HepG2 (cell line): ENCODE results near the gene ZNF451. TPM values are rescaled to one million over a fixed set of nuclear protein-coding genes. Genes with fewer than 3 reads are reported as not detected.

ENCODE experiments used
- ATAC-seq: fragments of 200-7000 bp; cut with Tn5 transposase; 3 replicates; pipeline ENCODE4 v1.9.1; 2020; ENCODE audit warnings: mild to moderate bottlenecking, moderate library complexity
- BruUV-seq: library from RNA; stranded (reverse); fragments of 400-500 nt; replicated peaks from 2 replicates; lab custom pipeline; 2021; lab: Mats Ljungman, UMichigan
- CTCF ChIA-PET: fragments of 300-600 bp; formaldehyde crosslinking; extraction: SDS; loops from one replicate; lab custom pipeline; 2021; ENCODE audit warnings: low total read pairs, inconsistent platforms, low intra/inter-chr PET ratio; lab: Yijun Ruan, JAX
- POLR2A ChIA-PET: fragments of 350-600 bp; sonication (Branson Sonifier 250); formaldehyde crosslinking; loops from one replicate; lab custom pipeline; 2020; ENCODE audit warnings: antibody characterized with exemption, inconsistent platforms; lab: Yijun Ruan, JAX
- DNase-seq: peaks from one replicate; pipeline ENCODE4 v3.0.0-alpha.2; 2015; ENCODE audit warnings: low spot score
- FAIRE-seq: peaks from 3 replicates; lab custom pipeline; 2011; peaks lifted over from hg19 to GRCh38; lab: Jason Lieb, UNC
- H2AFZ ChIP-seq: one replicate; pipeline ENCODE4 v1.6.1; 2011; ENCODE audit warnings: low read length, inconsistent platforms
- H3K27ac ChIP-seq: fragments of 300-600 bp; 3 replicates; pipeline ENCODE4 v1.8.0; 2011; ENCODE audit warnings: mixed run types, mild to moderate bottlenecking, mixed read lengths, low read length, inconsistent platforms; ENCODE audit not compliant: insufficient read depth; ENCODE audit errors: extremely low read length
- H3K27me3 ChIP-seq, 2 experiments: fragments of 200-600 bp in 1 of 2; 2 replicates in 1 of 2; 3 replicates in 1 of 2; pipeline versions ENCODE4 v1.6.0 to v1.8.0; 2011; ENCODE audit warnings: low read length in 2 of 2, mild to moderate bottlenecking in 2 of 2, moderate library complexity in 2 of 2, inconsistent platforms in 1 of 2; ENCODE audit not compliant: insufficient read depth in 2 of 2, control insufficient read depth in 1 of 2
- H3K36me3 ChIP-seq, 2 experiments: fragments of 200-600 bp in 1 of 2; replicated peaks in 1 of 2; 2 replicates in 1 of 2; 3 replicates in 1 of 2; pipeline versions ENCODE4 v1.5.1 to v1.8.0; 2011; ENCODE audit warnings: low read length in 2 of 2, inconsistent platforms in 1 of 2; ENCODE audit not compliant: insufficient read depth in 2 of 2, control insufficient read depth in 1 of 2
- H3K4me1 ChIP-seq: 2 replicates; pipeline ENCODE4 v1.5.1; 2012; ENCODE audit warnings: low read length, inconsistent platforms; ENCODE audit not compliant: insufficient read depth
- H3K4me2 ChIP-seq: 2 replicates; pipeline ENCODE4 v1.6.0; 2011; ENCODE audit warnings: low read depth, low read length, inconsistent platforms
- H3K4me3 ChIP-seq, 3 experiments: fragments of 200-600 bp in 1 of 3; sonication (generic), shearing (Covaris generic) in 1 of 3; replicated peaks in 1 of 3; 2 replicates each; pipeline ENCODE4 v1.5.1; 2011 to 2016; ENCODE audit warnings: low read length in 3 of 3, inconsistent platforms in 2 of 3, low read depth in 2 of 3, mild to moderate bottlenecking in 2 of 3, control low read depth in 1 of 3, mixed read lengths in 1 of 3; ENCODE audit not compliant: insufficient read depth in 1 of 3
- H3K79me2 ChIP-seq: one replicate; pipeline ENCODE4 v1.6.1; 2011; ENCODE audit warnings: low read length, inconsistent platforms; ENCODE audit not compliant: insufficient read depth
- H3K9ac ChIP-seq: 2 replicates; pipeline ENCODE4 v1.6.0; 2011; ENCODE audit warnings: mild to moderate bottlenecking, low read depth, low read length, inconsistent platforms; ENCODE audit not compliant: insufficient read depth
- H3K9me3 ChIP-seq: 2 replicates; pipeline ENCODE4 v1.5.1; 2012; ENCODE audit warnings: mild to moderate bottlenecking, low read length
- H4K20me1 ChIP-seq: 2 replicates; pipeline ENCODE4 v1.6.0; 2011; ENCODE audit warnings: inconsistent platforms, mild to moderate bottlenecking, low read length, moderate library complexity; ENCODE audit not compliant: insufficient read depth
- FOXK1 ChIP-seq: sonication (generic); formaldehyde crosslinking; IDR thresholded peaks from 2 replicates; pipeline ENCODE4 v1.4.0; 2020; ENCODE audit warnings: low read depth, missing genetic modification reagents, borderline replicate concordance
- GABPA ChIP-seq, 2 experiments: IDR thresholded peaks; 2 replicates each; pipeline ENCODE4 v1.6.1; 2011 to 2016; ENCODE audit warnings: low read depth in 2 of 2, low read length in 1 of 2, missing biosample characterization in 1 of 2, missing genetic modification characterization in 1 of 2
- HMG20A ChIP-seq: IDR thresholded peaks from 2 replicates; pipeline ENCODE4 v1.6.1; 2016; ENCODE audit warnings: borderline replicate concordance
- HOXD1 ChIP-seq: sonication (generic); formaldehyde crosslinking; IDR thresholded peaks from 2 replicates; pipeline ENCODE4 v1.5.0; 2020; ENCODE audit warnings: missing genetic modification reagents
- MED1 ChIP-seq: sonication (generic); formaldehyde crosslinking; IDR thresholded peaks from 2 replicates; pipeline ENCODE4 v1.4.0; 2020; ENCODE audit warnings: missing genetic modification reagents
- SETDB1 ChIP-seq: sonication (generic); formaldehyde crosslinking; IDR thresholded peaks from 2 replicates; pipeline ENCODE4 v1.5.1; 2020; ENCODE audit warnings: missing genetic modification reagents, mild to moderate bottlenecking, borderline replicate concordance
- ZNF432 ChIP-seq: sonication (generic); formaldehyde crosslinking; IDR thresholded peaks from 2 replicates; pipeline ENCODE4 v1.5.0; 2020; ENCODE audit warnings: missing genetic modification reagents, mild to moderate bottlenecking, borderline replicate concordance
- in situ Hi-C: cut with HindIII; loops from 2 replicates; pipeline ENCODE4 v1.10.0; 2017; ENCODE audit warnings: low pct_unique_long_range_greater_than_20kb; ENCODE audit not compliant: extremely low pct_ligation_motif_present
- intact Hi-C: fragments of 100-400 bp; cut with micrococcal nuclease; formaldehyde crosslinking; loops from one replicate; pipeline ENCODE4 v1.10.0; 2022; ENCODE audit not compliant: unreplicated experiment
- polyA plus RNA-seq, 8 experiments: library from polyadenylated mRNA; depleted of rRNA in 3 of 8; stranded (reverse) in 7 of 8; unstranded in 1 of 8; fragments of >200 nt; fragmentation: Illumina TruSeq in 4 of 8; extraction: Trizol in 4 of 8; gene quantifications; 2 replicates each; pipeline versions ENCODE4 v1.2.1 to v1.2.3, GENCODE V29; 2011 to 2016; ENCODE audit warnings: low read depth in 4 of 8, missing spikeins in 1 of 8, mixed read lengths in 1 of 8; ENCODE audit not compliant: insufficient read depth in 1 of 8
- total RNA-seq, 5 experiments: library from RNA; depleted of rRNA; stranded (reverse); fragments of >200 nt; fragmentation: Illumina TruSeq; extraction: Trizol; gene quantifications; 2 replicates each; pipeline ENCODE4 v1.2.3, GENCODE V29; 2016; ENCODE audit warnings: low read depth in 1 of 5
- TF ChIP-seq, protein P1 (sequence below): IDR thresholded peaks from 2 replicates; pipeline ENCODE4 v1.6.1; 2018; ENCODE audit warnings: missing genetic modification reagents
- TF ChIP-seq, protein P2 (sequence below): sonication (generic); formaldehyde crosslinking; IDR thresholded peaks from 2 replicates; pipeline ENCODE4 v1.4.0; 2020; ENCODE audit warnings: missing genetic modification reagents, borderline replicate concordance
- TF ChIP-seq, protein P3 (sequence below): sonication (generic); formaldehyde crosslinking; IDR thresholded peaks from 2 replicates; pipeline ENCODE4 v1.4.0; 2020; ENCODE audit warnings: mild to moderate bottlenecking, missing genetic modification reagents

The ZNF451 gene
- total and polyA plus RNA-seq, 2 of the 13 experiments (the other 11 are each of a cell fraction or from before 2014, with no cell fraction given): 32.1 to 65.7 TPM

DNA sequence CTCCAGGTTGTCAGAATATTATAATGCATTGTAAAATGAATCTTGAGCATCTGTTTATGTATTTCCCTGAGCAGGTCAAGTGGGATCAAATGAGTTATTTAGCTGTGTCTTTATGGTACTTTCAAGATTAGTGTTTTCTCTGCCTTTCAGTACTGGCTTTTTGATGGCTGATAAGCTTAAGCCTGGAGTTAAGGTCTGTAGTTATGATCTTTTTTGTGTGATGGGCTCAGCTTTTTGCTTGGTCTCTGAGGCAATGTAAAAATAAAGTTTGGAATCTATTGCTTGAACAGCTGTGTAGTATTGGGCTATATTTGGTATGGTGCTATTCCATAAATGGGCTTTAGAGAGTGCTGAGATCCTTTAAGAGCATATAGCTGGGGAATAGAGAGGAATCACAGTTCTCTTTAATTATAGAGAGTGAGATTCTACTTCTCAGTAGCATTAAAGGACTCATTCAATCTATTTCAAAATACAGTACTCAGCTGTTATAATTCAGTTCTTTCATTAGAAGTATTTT lies 40.7 kb downstream of the ZNF451 start:
- ChIA-PET CTCF (no interaction called here), POLR2A (no interaction called here)
- BruUV-seq: no TSS peak
- no peak overlapping the region for H3K4me2 ChIP-seq
- no peak for ATAC-seq
- no peaks in the 10 kb centered on the region for H4K20me1 ChIP-seq
- H3K36me3 ChIP-seq: peaks cover 3 to 37% of the 10 kb centered on the region in 2 experiments
- H3K9me3 ChIP-seq: no peaks in the 10 kb centered on the region
- H3K4me3 ChIP-seq: no peak overlapping the region
- H3K4me1 ChIP-seq: peaks cover 13% of the 10 kb centered on the region
- H3K79me2 ChIP-seq: peaks cover 2% of the 10 kb centered on the region
- H3K27ac ChIP-seq: no peak overlapping the region
- H2AFZ ChIP-seq: no peak overlapping the region
- no peak for FAIRE-seq
- intact Hi-C loops (no loop called here), in situ Hi-C loops (no loop called here)
- no peak for DNase-seq
- no peaks in the 10 kb centered on the region for H3K27me3 ChIP-seq
- H3K9ac ChIP-seq: no peak overlapping the region
- TF ChIP-seq HMG20A (CRISPR knock-in tag) (no peak), FOXK1 (CRISPR knock-in tag) (no peak), MED1 (CRISPR knock-in tag) (no peak), ZNF432 (CRISPR knock-in tag) (no peak), GABPA (IDR thresholded peaks at IDR 0.05; ENCODE audit: low read depth, low read length) (no peak), GABPA (CRISPR knock-in tag; IDR thresholded peaks at IDR 0.05; ENCODE audit: low read depth) (no peak), HOXD1 (CRISPR knock-in tag) (no peak), SETDB1 (CRISPR knock-in tag) (no peak)
- TF ChIP-seq, protein P1, sequence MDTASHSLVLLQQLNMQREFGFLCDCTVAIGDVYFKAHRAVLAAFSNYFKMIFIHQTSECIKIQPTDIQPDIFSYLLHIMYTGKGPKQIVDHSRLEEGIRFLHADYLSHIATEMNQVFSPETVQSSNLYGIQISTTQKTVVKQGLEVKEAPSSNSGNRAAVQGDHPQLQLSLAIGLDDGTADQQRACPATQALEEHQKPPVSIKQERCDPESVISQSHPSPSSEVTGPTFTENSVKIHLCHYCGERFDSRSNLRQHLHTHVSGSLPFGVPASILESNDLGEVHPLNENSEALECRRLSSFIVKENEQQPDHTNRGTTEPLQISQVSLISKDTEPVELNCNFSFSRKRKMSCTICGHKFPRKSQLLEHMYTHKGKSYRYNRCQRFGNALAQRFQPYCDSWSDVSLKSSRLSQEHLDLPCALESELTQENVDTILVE (CRISPR knock-in tag): no peak
- TF ChIP-seq, protein P2, sequence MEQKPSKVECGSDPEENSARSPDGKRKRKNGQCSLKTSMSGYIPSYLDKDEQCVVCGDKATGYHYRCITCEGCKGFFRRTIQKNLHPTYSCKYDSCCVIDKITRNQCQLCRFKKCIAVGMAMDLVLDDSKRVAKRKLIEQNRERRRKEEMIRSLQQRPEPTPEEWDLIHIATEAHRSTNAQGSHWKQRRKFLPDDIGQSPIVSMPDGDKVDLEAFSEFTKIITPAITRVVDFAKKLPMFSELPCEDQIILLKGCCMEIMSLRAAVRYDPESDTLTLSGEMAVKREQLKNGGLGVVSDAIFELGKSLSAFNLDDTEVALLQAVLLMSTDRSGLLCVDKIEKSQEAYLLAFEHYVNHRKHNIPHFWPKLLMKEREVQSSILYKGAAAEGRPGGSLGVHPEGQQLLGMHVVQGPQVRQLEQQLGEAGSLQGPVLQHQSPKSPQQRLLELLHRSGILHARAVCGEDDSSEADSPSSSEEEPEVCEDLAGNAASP (CRISPR knock-in tag): no peak
- TF ChIP-seq, protein P3, sequence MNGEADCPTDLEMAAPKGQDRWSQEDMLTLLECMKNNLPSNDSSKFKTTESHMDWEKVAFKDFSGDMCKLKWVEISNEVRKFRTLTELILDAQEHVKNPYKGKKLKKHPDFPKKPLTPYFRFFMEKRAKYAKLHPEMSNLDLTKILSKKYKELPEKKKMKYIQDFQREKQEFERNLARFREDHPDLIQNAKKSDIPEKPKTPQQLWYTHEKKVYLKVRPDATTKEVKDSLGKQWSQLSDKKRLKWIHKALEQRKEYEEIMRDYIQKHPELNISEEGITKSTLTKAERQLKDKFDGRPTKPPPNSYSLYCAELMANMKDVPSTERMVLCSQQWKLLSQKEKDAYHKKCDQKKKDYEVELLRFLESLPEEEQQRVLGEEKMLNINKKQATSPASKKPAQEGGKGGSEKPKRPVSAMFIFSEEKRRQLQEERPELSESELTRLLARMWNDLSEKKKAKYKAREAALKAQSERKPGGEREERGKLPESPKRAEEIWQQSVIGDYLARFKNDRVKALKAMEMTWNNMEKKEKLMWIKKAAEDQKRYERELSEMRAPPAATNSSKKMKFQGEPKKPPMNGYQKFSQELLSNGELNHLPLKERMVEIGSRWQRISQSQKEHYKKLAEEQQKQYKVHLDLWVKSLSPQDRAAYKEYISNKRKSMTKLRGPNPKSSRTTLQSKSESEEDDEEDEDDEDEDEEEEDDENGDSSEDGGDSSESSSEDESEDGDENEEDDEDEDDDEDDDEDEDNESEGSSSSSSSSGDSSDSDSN: no peak
